Loucy (cell line): Measurements from ENCODE around the gene NANOS3.

Experiments used
- CTCF ChIP-seq: fragments of 200-600 bp; sonication (generic); conservative IDR thresholded peaks from 2 replicates; pipeline ENCODE4 v1.5.1; 2014; ENCODE audit warnings: mild to moderate bottlenecking, antibody characterized with exemption, low read length
- EZH2phosphoT487 ChIP-seq: fragments of 200-600 bp; IDR thresholded peaks from 2 replicates; pipeline ENCODE4 v1.6.1; 2018; ENCODE audit warnings: antibody characterized with exemption, mild to moderate bottlenecking, moderate library complexity, borderline replicate concordance

GRCh38 chr19:13899912-13900584 lies 23.1 kb downstream of the NANOS3 start:
- TF ChIP-seq CTCF (no peak), EZH2phosphoT487 (no peak)
